Psoas muscle (tissue), 8 donors: Measurements from ENCODE around the gene DOCK10. TPM values are rescaled to one million over a fixed set of nuclear protein-coding genes. Genes with fewer than 3 reads are reported as not detected.

Source experiments
- ATAC-seq, 4 donors: fragments of 200-7000 bp; cut with Tn5 transposase; one replicate each; pipeline ENCODE4 v1.9.1; 2020; ENCODE audit warnings: moderate library complexity in 3 of 4, mild to moderate bottlenecking in 2 of 4
- DNase-seq, 2 donors: peaks; one replicate each; pipeline ENCODE4 v3.0.0-alpha.2; 2020
- H3K27ac ChIP-seq: fragments of 200-600 bp; one replicate; pipeline ENCODE4 v1.8.0; 2022
- H3K27me3 ChIP-seq, 3 donors: fragments of 200-600 bp in 1 of 3; one replicate each; pipeline versions ENCODE4 v1.6.1 to v1.8.0; 2013 to 2022; ENCODE audit warnings: low read length in 2 of 3, mild to moderate bottlenecking in 2 of 3, moderate library complexity in 1 of 3; ENCODE audit not compliant: insufficient read depth in 3 of 3
- H3K36me3 ChIP-seq, 2 donors: fragments of 200-600 bp in 1 of 2; one replicate each; pipeline versions ENCODE4 v1.6.1 to v1.8.0; 2013 to 2022; ENCODE audit warnings: low read depth in 1 of 2, mild to moderate bottlenecking in 1 of 2, moderate library complexity in 1 of 2; ENCODE audit not compliant: insufficient read depth in 1 of 2
- H3K4me1 ChIP-seq: fragments of 200-600 bp; one replicate; pipeline ENCODE4 v1.8.0; 2022
- H3K4me3 ChIP-seq: fragments of 200-600 bp; one replicate; pipeline ENCODE4 v1.8.0; 2022; ENCODE audit warnings: mild to moderate bottlenecking
- H3K9me3 ChIP-seq: fragments of 200-600 bp; one replicate; pipeline ENCODE4 v1.8.0; 2022
- WGBS, 3 donors: extraction: QIAGEN DNeasy Blood & Tissue Kit; methylation state at CpG; one replicate each; pipeline versions ENCODE4 v1.1.6 to v1.1.7; 2013; 5-methylcytosine and 5-hydroxymethylcytosine counted together
- intact Hi-C, 2 donors: fragments of 100-400 bp; cut with DNase I; formaldehyde crosslinking; loops; one replicate each; pipeline versions ENCODE4 v1.11.0 to v1.14.2; 2022
- polyA plus RNA-seq, 3 donors: library from polyadenylated mRNA; stranded (reverse); fragments of 200-250 nt; gene quantifications; one replicate each; pipeline ENCODE4 v1.2.3, GENCODE V29; 2013
- total RNA-seq, 4 donors: library from RNA; stranded (reverse); fragmentation: NEBNext Ultra II Directional in 2 of 4; extraction: Animal tissue kit (Norgen Biotek cat#: 25700) in 2 of 4; gene quantifications; one replicate each; pipeline versions ENCODE4 v1.2.1 to v1.2.4, GENCODE V29; 2021 to 2023
- TF ChIP-seq, protein P1 (sequence below): fragments of 200-600 bp; IDR thresholded peaks from one replicate; pipeline ENCODE4 v1.8.0; 2022; ENCODE audit warnings: antibody characterized with exemption
- donor health status: healthy with polysubstance abuse.
- donor health status: DM: no; HTN: no; CAD: no; lungs with moderate emphysema.
- donor health status: Bipolar disorder and iron deficiency.
- donor health status: healthy.
- donor health status: DM: yes; HTN: yes; CAD: no.
- donor health status: DM: no; HTN: no; CAD: no.
- donor health status: DM: no; HTN: no; CAD: no.
- donor health status: DM: yes; HTN: yes; CAD: no.

The DOCK10 gene
- total and polyA plus RNA-seq, 7 donors: 0.17 to 4.4 (median 1.0) TPM

DNA sequence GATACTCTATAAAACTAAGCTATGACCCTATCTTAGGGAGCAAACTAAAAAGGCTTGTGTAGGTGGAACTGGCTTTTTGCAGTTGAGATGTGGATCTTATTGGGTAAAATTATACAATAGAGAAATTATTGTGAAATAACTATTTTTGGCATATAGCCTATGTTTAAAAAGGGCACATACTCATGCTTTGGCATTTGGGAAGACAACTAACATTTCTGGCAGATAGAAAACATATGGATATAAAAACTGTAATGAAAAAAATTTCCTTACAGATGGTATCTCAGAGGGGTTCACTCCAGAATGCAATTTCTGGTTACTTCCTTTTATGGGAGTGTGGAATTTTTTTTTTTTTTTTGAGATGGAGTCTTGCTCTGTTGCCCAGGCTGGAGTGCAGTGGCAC, 206.0 kb downstream of the DOCK10 start:
- TF ChIP-seq, protein P1, sequence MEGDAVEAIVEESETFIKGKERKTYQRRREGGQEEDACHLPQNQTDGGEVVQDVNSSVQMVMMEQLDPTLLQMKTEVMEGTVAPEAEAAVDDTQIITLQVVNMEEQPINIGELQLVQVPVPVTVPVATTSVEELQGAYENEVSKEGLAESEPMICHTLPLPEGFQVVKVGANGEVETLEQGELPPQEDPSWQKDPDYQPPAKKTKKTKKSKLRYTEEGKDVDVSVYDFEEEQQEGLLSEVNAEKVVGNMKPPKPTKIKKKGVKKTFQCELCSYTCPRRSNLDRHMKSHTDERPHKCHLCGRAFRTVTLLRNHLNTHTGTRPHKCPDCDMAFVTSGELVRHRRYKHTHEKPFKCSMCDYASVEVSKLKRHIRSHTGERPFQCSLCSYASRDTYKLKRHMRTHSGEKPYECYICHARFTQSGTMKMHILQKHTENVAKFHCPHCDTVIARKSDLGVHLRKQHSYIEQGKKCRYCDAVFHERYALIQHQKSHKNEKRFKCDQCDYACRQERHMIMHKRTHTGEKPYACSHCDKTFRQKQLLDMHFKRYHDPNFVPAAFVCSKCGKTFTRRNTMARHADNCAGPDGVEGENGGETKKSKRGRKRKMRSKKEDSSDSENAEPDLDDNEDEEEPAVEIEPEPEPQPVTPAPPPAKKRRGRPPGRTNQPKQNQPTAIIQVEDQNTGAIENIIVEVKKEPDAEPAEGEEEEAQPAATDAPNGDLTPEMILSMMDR: no peak
- intact Hi-C loops: no loop called here
- H3K36me3 ChIP-seq: no peaks in the 10 kb centered on the region

DNA sequence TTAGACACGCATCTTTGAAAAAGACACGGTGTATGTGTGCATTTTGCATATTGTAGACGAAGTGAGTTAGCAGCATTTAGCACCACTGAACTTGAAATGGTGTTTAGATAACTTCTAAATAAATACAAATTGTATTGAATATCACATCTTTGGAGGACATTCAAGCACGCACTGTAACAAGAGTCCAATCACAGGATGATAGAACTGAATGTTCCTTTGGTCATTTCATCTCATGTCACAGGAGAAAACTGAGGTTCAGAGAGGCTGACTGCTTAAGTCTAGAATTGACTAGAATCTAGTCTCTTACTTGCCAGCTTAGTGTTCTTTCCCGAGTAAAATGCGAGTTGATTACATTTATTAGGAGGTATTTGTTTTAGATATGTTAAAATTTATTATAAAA, 206.9 kb downstream of the DOCK10 start:
- Histone ChIP-seq H3K4me1 (peaks cover 13% of the 10 kb centered on the region), H3K9me3 (no peaks in the 10 kb centered on the region), H3K27ac (peak overlapping the region; percentile 24), H3K4me3 (peak overlapping the region; percentile 19), H3K36me3 (no peaks in the 10 kb centered on the region), H3K27me3 (no peaks in the 10 kb centered on the region)
- ATAC-seq: peak in 3 of 4 donors; percentile 45 to 87 (median 65)
- TF ChIP-seq, protein P1: no peak
- intact Hi-C loops: no loop called here
- 26 to 47% (median 27%) methylated on average over 6 of the region's 6 CpGs for WGBS, 3 donors
- no peak for DNase-seq

More for the DNA sequence above, 206.0 kb downstream of the DOCK10 start:
- H3K4me1 ChIP-seq: peaks cover 13% of the 10 kb centered on the region
- no peak overlapping the region for H3K4me3 ChIP-seq
- H3K27me3 ChIP-seq: no peaks in the 10 kb centered on the region
- peak overlapping the region; percentile 24 for H3K27ac ChIP-seq
- H3K9me3 ChIP-seq: no peaks in the 10 kb centered on the region
- peak in 1 of 4 donors; percentile 26 for ATAC-seq
- no peak for DNase-seq

DNA sequence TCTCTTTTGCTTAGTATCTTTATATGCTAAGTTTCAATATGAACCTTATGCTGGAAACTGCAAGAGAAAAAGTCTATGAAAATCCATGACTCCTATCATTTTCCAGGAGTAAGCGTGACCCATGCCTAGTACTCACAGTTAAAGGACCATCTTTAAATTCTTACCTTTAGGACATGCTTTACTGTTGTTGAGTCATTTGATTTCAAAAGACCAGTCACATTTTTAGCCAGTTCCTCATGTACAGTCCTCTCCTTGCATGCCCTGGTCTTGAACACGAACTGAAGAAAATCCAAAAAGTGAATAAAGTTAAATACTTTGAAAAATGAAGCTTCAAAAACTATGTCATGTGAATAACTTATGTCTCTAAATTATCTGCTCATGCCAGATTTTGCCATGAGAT, 208.3 kb downstream of the DOCK10 start:
- no peaks in the 10 kb centered on the region for H3K27me3 ChIP-seq
- no peak overlapping the region for H3K4me3 ChIP-seq
- 92 to 99% (median 98%) methylated on average over 2 of the region's 2 CpGs for WGBS, 3 donors
- DNase-seq (no peak), ATAC-seq (no peak)
- no peaks in the 10 kb centered on the region for H3K36me3 ChIP-seq
- intact Hi-C loops: no loop called here
- H3K4me1 ChIP-seq: peaks cover 13% of the 10 kb centered on the region
- no peaks in the 10 kb centered on the region for H3K9me3 ChIP-seq
- no peak overlapping the region for H3K27ac ChIP-seq
- TF ChIP-seq, protein P1: no peak

DNA sequence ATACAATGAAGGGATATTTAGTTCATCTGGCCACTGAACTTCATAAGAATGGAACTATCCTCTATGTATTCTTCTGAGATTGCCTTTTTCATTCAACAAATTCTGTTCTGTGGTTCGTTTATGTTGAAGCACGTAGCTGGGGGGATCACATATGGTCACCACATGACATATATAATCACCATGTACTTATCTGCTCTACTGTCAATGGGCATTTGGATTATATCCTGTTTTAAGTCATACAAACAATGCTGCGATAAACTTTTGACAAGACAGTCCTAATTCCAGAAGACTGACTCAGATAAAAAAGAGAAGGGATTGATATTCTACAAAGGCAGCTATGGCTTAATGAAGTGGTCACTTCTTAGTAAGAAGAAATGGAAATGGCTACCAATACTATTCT, 210.1 kb downstream of the DOCK10 start:
- no peak for ATAC-seq
- H3K36me3 ChIP-seq: no peaks in the 10 kb centered on the region
- TF ChIP-seq, protein P1: no peak

DNA sequence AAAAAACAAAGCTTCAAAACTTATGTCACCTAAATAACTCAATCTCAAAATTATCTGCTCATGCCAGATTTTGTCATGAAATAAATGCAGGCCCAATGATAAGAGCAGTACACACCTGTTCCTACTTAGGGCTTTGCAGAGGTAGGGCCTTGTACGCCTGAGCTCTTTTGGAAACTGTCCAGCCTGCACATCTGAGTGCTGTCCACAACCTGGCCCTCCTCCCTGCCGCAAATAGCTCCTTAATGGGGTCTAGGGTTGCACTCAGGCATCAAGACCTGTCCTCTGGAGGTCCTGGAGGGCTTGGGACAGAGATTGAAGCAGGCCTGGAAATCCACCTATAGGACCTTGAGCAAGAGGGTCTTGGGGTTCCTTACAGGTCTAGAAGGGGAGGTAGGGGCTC, 210.7 kb downstream of the DOCK10 start:
- intact Hi-C loops: no loop called here
- no peak for DNase-seq
- no peaks in the 10 kb centered on the region for H3K27me3 ChIP-seq
- H3K4me1 ChIP-seq: peaks cover 8% of the 10 kb centered on the region
- no peak overlapping the region for H3K4me3 ChIP-seq
- H3K27ac ChIP-seq: no peak overlapping the region
- H3K9me3 ChIP-seq: no peaks in the 10 kb centered on the region
- no peak for ATAC-seq
- TF ChIP-seq, protein P1: no peak
- no peaks in the 10 kb centered on the region for H3K36me3 ChIP-seq
- WGBS, 3 donors: 45 to 60% (median 52%) methylated on average over 2 of the region's 2 CpGs

More for the DNA sequence above, 210.1 kb downstream of the DOCK10 start:
- DNase-seq: no peak
- Histone ChIP-seq H3K27ac (no peak overlapping the region), H3K9me3 (no peaks in the 10 kb centered on the region), H3K4me1 (peaks cover 8% of the 10 kb centered on the region), H3K4me3 (no peak overlapping the region), H3K27me3 (no peaks in the 10 kb centered on the region)
- intact Hi-C loops: no loop called here
- WGBS, 3 donors: 93 to 97% (median 93%) methylated on average over 3 of the region's 3 CpGs
